Mesendoderm (in vitro differentiated cells): ENCODE results near the gene TTLL1.
A peak's percentile ranks its signal among the peaks of the same experiment; 100 is the strongest.

Experiments used
- DNase-seq: peaks from one replicate; pipeline ENCODE4 v3.0.0; 2013
- H2AK5ac ChIP-seq: 2 replicates; pipeline ENCODE4 v1.6.1; 2013; ENCODE audit warnings: low read length, inconsistent platforms
- H2BK120ac ChIP-seq: 2 replicates; pipeline ENCODE4 v1.6.1; 2013; ENCODE audit warnings: low read depth, mild to moderate bottlenecking, low read length, moderate library complexity, mixed read lengths
- H2BK15ac ChIP-seq: replicated peaks from 2 replicates; pipeline ENCODE4 v1.6.1; 2013; ENCODE audit warnings: low read depth, mild to moderate bottlenecking, moderate library complexity
- H2BK5ac ChIP-seq: 2 replicates; pipeline ENCODE4 v1.6.1; 2013; ENCODE audit warnings: low read length, inconsistent platforms
- H3K18ac ChIP-seq: 2 replicates; pipeline ENCODE4 v1.6.1; 2013; ENCODE audit warnings: mild to moderate bottlenecking, low read length, mixed read lengths
- H3K23ac ChIP-seq: one replicate; pipeline ENCODE4 v1.6.1; 2013; ENCODE audit warnings: low read length
- H3K27ac ChIP-seq: 2 replicates; pipeline ENCODE4 v1.5.1; 2013; ENCODE audit warnings: low read depth, mild to moderate bottlenecking, inconsistent platforms, low read length, moderate library complexity
- H3K27me3 ChIP-seq: 2 replicates; pipeline ENCODE4 v1.6.1; 2013; ENCODE audit warnings: low read length, control low read depth, mild to moderate bottlenecking, inconsistent platforms; ENCODE audit not compliant: insufficient read depth, poor library complexity
- H3K36me3 ChIP-seq: 2 replicates; pipeline ENCODE4 v1.6.1; 2013; ENCODE audit warnings: low read length, inconsistent platforms; ENCODE audit not compliant: control insufficient read depth, insufficient read depth
- H3K4ac ChIP-seq: one replicate; pipeline ENCODE4 v1.6.1; 2013; ENCODE audit warnings: low read depth, mild to moderate bottlenecking, low read length, moderate library complexity
- H3K4me1 ChIP-seq: 2 replicates; pipeline ENCODE4 v1.6.1; 2013; ENCODE audit warnings: low read depth, low read length, inconsistent platforms; ENCODE audit not compliant: control insufficient read depth
- H3K4me2 ChIP-seq: 2 replicates; pipeline ENCODE4 v1.6.1; 2013; ENCODE audit warnings: low read length
- H3K4me3 ChIP-seq: 2 replicates; pipeline ENCODE4 v1.5.1; 2013; ENCODE audit warnings: mild to moderate bottlenecking, low read length
- H3K56ac ChIP-seq: one replicate; pipeline ENCODE4 v1.6.1; 2013; ENCODE audit warnings: low read length
- H3K79me1 ChIP-seq: 2 replicates; pipeline ENCODE4 v1.6.1; 2013; ENCODE audit warnings: low read length, inconsistent platforms
- H3K79me2 ChIP-seq: 2 replicates; pipeline ENCODE4 v1.6.1; 2013; ENCODE audit warnings: mild to moderate bottlenecking, low read length; ENCODE audit not compliant: control insufficient read depth, insufficient read depth
- H3K9ac ChIP-seq: 2 replicates; pipeline ENCODE4 v1.6.1; 2013; ENCODE audit warnings: low read length, inconsistent platforms
- H4K5ac ChIP-seq: one replicate; pipeline ENCODE4 v1.6.1; 2013; ENCODE audit warnings: low read length
- H4K8ac ChIP-seq: one replicate; pipeline ENCODE4 v1.6.1; 2013; ENCODE audit warnings: low read depth, mild to moderate bottlenecking, control low read depth, low read length, moderate library complexity
- WGBS: extraction: QIAGEN DNeasy Blood & Tissue Kit; methylation state at CpG from one replicate; pipeline ENCODE4 v1.1.7; 2013; ENCODE audit warnings: low lambda C conversion rate, missing lambda C conversion rate; ENCODE audit not compliant: insufficient coverage; ENCODE audit errors: extremely low coverage; 5-methylcytosine and 5-hydroxymethylcytosine counted together

The TTLL1 gene

DNA sequence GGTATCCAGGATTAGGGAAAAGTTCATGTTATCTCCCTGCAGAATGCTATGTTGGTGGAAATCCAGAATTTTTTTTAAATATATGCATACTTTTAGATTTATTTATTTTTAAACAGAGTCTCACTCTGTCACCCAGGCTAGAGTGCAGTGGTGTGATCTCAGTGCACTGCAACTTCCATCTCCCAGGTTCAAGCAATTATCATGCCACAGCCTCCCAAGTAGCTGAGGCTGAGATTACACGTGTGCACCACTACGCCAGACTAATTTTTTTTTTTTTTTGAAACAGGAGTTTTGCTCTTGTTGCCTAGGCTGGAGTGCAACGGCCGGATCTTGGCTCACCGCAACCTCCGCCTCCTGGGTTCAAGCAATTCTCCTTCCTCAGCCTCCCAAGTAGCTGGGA lies 76.8 kb downstream of the TTLL1 start:
- Histone ChIP-seq H4K5ac (no peak overlapping the region), H3K23ac (no peak overlapping the region), H3K56ac (no peak overlapping the region), H2AK5ac (no peak overlapping the region), H4K8ac (no peak overlapping the region), H2BK120ac (no peak overlapping the region), H3K9ac (no peak overlapping the region), H3K27ac (no peak overlapping the region), H2BK15ac (no peak overlapping the region), H3K18ac (no peak overlapping the region), H2BK5ac (no peak overlapping the region), H3K79me2 (peaks cover 59% of the 10 kb centered on the region), H3K4me2 (no peak overlapping the region), H3K4ac (no peak overlapping the region), H3K27me3 (no peaks in the 10 kb centered on the region), H3K4me3 (no peak overlapping the region), H3K36me3 (no peaks in the 10 kb centered on the region), H3K4me1 (peaks cover 9% of the 10 kb centered on the region), H3K79me1 (peaks cover 17% of the 10 kb centered on the region)
- DNase-seq = no peak
- WGBS = no CpG with 5 or more reads among the region's 6 CpGs

DNA sequence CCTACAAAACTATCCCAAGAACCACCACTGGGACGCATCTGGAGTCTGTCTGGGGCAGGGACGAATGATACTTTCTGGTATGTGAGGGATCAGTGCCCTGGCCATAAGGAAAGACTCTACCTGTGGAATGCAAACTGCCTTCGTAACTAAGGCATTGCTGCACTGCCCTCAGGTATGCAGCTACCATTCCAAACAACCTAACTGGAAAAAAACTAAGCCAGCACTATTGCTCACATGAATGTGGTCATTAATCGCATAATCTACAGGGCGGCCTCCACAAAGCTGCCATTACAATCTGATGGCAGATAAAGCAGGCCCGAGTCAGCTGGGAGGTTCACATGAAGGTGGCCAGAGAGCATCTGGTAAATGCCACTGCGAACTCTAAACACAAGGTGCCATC lies 78.1 kb downstream of the TTLL1 start:
- H4K8ac ChIP-seq = no peak overlapping the region
- no peaks in the 10 kb centered on the region for H3K27me3 ChIP-seq
- H2BK120ac ChIP-seq = no peak overlapping the region
- H2BK15ac ChIP-seq = no peak overlapping the region
- peak; percentile 81 for DNase-seq
- no peak overlapping the region for H2AK5ac ChIP-seq
- peaks cover 71% of the 10 kb centered on the region for H3K79me2 ChIP-seq
- H3K4me3 ChIP-seq = no peak overlapping the region
- H3K27ac ChIP-seq = no peak overlapping the region
- no peaks in the 10 kb centered on the region for H3K36me3 ChIP-seq
- H3K56ac ChIP-seq = no peak overlapping the region
- H3K9ac ChIP-seq = no peak overlapping the region
- H3K4me1 ChIP-seq = peaks cover 9% of the 10 kb centered on the region
- peaks cover 19% of the 10 kb centered on the region for H3K79me1 ChIP-seq
- no peak overlapping the region for H3K23ac ChIP-seq
- no peak overlapping the region for H4K5ac ChIP-seq
- H3K4ac ChIP-seq = no peak overlapping the region
- H2BK5ac ChIP-seq = no peak overlapping the region
- H3K4me2 ChIP-seq = no peak overlapping the region
- no CpG with 5 or more reads among the region's 7 CpGs for WGBS
- H3K18ac ChIP-seq = no peak overlapping the region

GRCh38 chr22:43009444-43009843 lies 79.7 kb downstream of the TTLL1 start:
- H3K27me3 ChIP-seq = no peaks in the 10 kb centered on the region
- no peak overlapping the region for H3K56ac ChIP-seq
- no peak overlapping the region for H4K5ac ChIP-seq
- no peak overlapping the region for H2BK5ac ChIP-seq
- no peaks in the 10 kb centered on the region for H3K36me3 ChIP-seq
- no peak overlapping the region for H4K8ac ChIP-seq
- WGBS = no CpG with 5 or more reads among the region's 4 CpGs
- H2BK15ac ChIP-seq = no peak overlapping the region
- H3K18ac ChIP-seq = no peak overlapping the region
- no peak overlapping the region for H3K4me2 ChIP-seq
- no peak overlapping the region for H3K4ac ChIP-seq
- no peak overlapping the region for H2AK5ac ChIP-seq
- peaks cover 27% of the 10 kb centered on the region for H3K79me1 ChIP-seq
- no peak for DNase-seq
- no peak overlapping the region for H3K9ac ChIP-seq
- no peak overlapping the region for H3K27ac ChIP-seq
- no peak overlapping the region for H2BK120ac ChIP-seq
- H3K23ac ChIP-seq = no peak overlapping the region
- H3K4me1 ChIP-seq = peaks cover 9% of the 10 kb centered on the region
- H3K4me3 ChIP-seq = no peak overlapping the region
- peaks cover 85% of the 10 kb centered on the region for H3K79me2 ChIP-seq

GRCh38 chr22:43008921-43009320 lies 80.3 kb downstream of the TTLL1 start:
- no peak overlapping the region for H2BK15ac ChIP-seq
- no peak overlapping the region for H3K4me2 ChIP-seq
- no peak overlapping the region for H3K4me3 ChIP-seq
- no peak overlapping the region for H4K5ac ChIP-seq
- DNase-seq = no peak
- H3K79me1 ChIP-seq = peaks cover 28% of the 10 kb centered on the region
- WGBS = no CpG with 5 or more reads among the region's 4 CpGs
- H3K56ac ChIP-seq = no peak overlapping the region
- H2BK5ac ChIP-seq = no peak overlapping the region
- H4K8ac ChIP-seq = no peak overlapping the region
- H3K4ac ChIP-seq = no peak overlapping the region
- peaks cover 9% of the 10 kb centered on the region for H3K4me1 ChIP-seq
- H3K36me3 ChIP-seq = no peaks in the 10 kb centered on the region
- no peaks in the 10 kb centered on the region for H3K27me3 ChIP-seq
- no peak overlapping the region for H3K27ac ChIP-seq
- no peak overlapping the region for H3K9ac ChIP-seq
- no peak overlapping the region for H3K18ac ChIP-seq
- H3K23ac ChIP-seq = no peak overlapping the region
- H3K79me2 ChIP-seq = peaks cover 85% of the 10 kb centered on the region
- no peak overlapping the region for H2AK5ac ChIP-seq
- no peak overlapping the region for H2BK120ac ChIP-seq

DNA sequence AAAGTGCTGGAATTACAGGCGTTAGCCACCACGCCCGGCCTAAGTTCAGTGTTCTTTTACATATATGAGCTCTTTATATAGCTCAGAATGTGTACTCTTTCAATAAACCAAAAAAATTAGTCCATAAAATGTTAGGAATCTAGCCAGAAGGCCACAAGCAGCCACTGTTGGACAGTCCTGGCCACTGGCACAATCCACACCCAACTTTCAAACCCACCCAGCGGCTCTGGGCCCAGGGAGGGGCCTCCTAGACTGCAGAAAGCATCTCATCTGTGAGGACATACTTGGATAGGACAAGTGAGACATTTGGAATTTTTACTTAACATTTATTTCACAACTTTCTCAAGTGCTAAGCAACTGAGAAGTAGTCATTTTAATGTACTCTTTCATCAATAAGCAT lies 80.7 kb downstream of the TTLL1 start:
- no peak overlapping the region for H3K23ac ChIP-seq
- no peaks in the 10 kb centered on the region for H3K36me3 ChIP-seq
- no peak overlapping the region for H3K56ac ChIP-seq
- no peak overlapping the region for H3K4me3 ChIP-seq
- no peaks in the 10 kb centered on the region for H3K27me3 ChIP-seq
- DNase-seq = no peak
- H3K4ac ChIP-seq = no peak overlapping the region
- peaks cover 27% of the 10 kb centered on the region for H3K79me1 ChIP-seq
- H3K9ac ChIP-seq = no peak overlapping the region
- peaks cover 6% of the 10 kb centered on the region for H3K4me1 ChIP-seq
- H2BK15ac ChIP-seq = no peak overlapping the region
- no peak overlapping the region for H4K5ac ChIP-seq
- H4K8ac ChIP-seq = no peak overlapping the region
- WGBS = no CpG with 5 or more reads among the region's 4 CpGs
- H2BK120ac ChIP-seq = no peak overlapping the region
- H2BK5ac ChIP-seq = no peak overlapping the region
- H2AK5ac ChIP-seq = no peak overlapping the region
- H3K18ac ChIP-seq = no peak overlapping the region
- no peak overlapping the region for H3K27ac ChIP-seq
- H3K79me2 ChIP-seq = peaks cover 85% of the 10 kb centered on the region
- H3K4me2 ChIP-seq = no peak overlapping the region

DNA sequence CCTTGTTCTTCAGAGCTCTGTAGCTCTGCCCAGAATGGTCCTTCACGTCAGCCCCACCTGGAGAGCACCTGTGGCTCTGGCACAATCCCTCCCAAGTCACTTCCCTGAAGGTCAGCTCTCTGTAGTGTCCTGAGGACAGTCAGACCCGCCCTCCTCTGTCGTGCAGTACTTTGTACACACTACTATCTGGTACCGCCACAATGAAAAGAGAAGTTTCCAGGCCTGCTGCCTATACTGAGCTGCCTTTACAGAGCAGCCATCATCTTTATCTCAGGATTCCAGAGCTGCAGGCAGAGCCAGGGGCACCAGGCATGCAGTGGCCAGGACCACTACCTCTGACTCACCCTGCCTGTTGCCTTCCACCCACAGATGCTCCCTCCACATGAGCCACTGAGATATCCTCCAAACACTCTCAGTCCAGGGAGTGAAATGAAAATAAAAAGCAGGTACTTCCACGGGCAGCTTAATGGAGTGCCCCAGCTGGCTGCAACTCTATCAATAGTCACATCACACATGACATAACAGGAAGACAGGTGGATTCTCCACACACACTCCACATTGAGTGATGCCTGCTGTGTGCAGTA lies 81.6 kb downstream of the TTLL1 start:
- Histone ChIP-seq H3K27ac (no peak overlapping the region), H3K9ac (no peak overlapping the region), H3K79me2 (peaks cover 82% of the 10 kb centered on the region), H3K79me1 (peaks cover 29% of the 10 kb centered on the region), H3K4me2 (no peak overlapping the region), H2BK15ac (no peak overlapping the region), H2BK5ac (no peak overlapping the region), H2BK120ac (no peak overlapping the region), H4K5ac (no peak overlapping the region), H3K18ac (no peak overlapping the region), H3K56ac (no peak overlapping the region), H3K36me3 (no peaks in the 10 kb centered on the region), H3K23ac (no peak overlapping the region), H2AK5ac (no peak overlapping the region), H3K4me3 (no peak overlapping the region), H3K27me3 (no peaks in the 10 kb centered on the region), H4K8ac (no peak overlapping the region), H3K4me1 (peaks cover 6% of the 10 kb centered on the region), H3K4ac (no peak overlapping the region)
- DNase-seq = no peak
- WGBS = no CpG with 5 or more reads among the region's 5 CpGs
